Prostate gland (tissue), 2 donors: ENCODE results near the gene BRDT. TPM values are rescaled to one million over a fixed set of nuclear protein-coding genes. Genes with fewer than 3 reads are reported as not detected.

Experiments used
- DNase-seq: peaks from one replicate; pipeline ENCODE4 v3.0.0-alpha.2; 2019; ENCODE audit warnings: low spot score
- H3K27ac ChIP-seq, 2 donors: fragments of 200-600 bp; sonication (generic); 2 replicates each; pipeline ENCODE4 v1.5.1; 2017 to 2019
- H3K27me3 ChIP-seq: fragments of 200-600 bp; sonication (generic); replicated peaks from 2 replicates; pipeline ENCODE4 v1.5.1; 2019; ENCODE audit not compliant: insufficient read depth
- H3K36me3 ChIP-seq, 2 donors: fragments of 200-600 bp; sonication (generic); 1 replicate in 1 of 2; 2 replicates in 1 of 2; pipeline versions ENCODE4 v1.5.1 to v1.8.1; 2017 to 2019
- H3K4me1 ChIP-seq: fragments of 200-600 bp; sonication (generic); replicated peaks from 2 replicates; pipeline ENCODE4 v1.5.1; 2019
- H3K4me3 ChIP-seq, 2 donors: fragments of 200-600 bp; sonication (generic); 2 replicates each; pipeline ENCODE4 v1.5.1; 2017 to 2019
- H3K9me3 ChIP-seq: fragments of 200-600 bp; sonication (generic); 2 replicates; pipeline ENCODE4 v1.5.1; 2017
- CTCF ChIP-seq, 4 experiments: fragments of 200-600 bp in 2 of 4; fragments of 450-650 bp in 2 of 4; sonication (generic) in 2 of 4; IDR thresholded peaks; 1 replicate in 3 of 4; 2 replicates in 1 of 4; pipeline ENCODE4 v1.5.1; 2016 to 2019; ENCODE audit warnings: antibody characterized with exemption in 4 of 4, mild to moderate bottlenecking in 2 of 4, moderate library complexity in 2 of 4
- POLR2A ChIP-seq: fragments of 450-650 bp; IDR thresholded peaks from one replicate; pipeline ENCODE4 v1.6.1; 2016; ENCODE audit warnings: antibody characterized with exemption, mild to moderate bottlenecking
- POLR2AphosphoS5 ChIP-seq: sonication (generic); formaldehyde crosslinking; IDR thresholded peaks from one replicate; pipeline ENCODE4 v1.6.1; 2017; ENCODE audit warnings: antibody characterized with exemption
- WGBS: methylation state at CpG from one replicate; pipeline ENCODE4 v1.1.5; 2018; 5-methylcytosine and 5-hydroxymethylcytosine counted together
- intact Hi-C: fragments of 100-400 bp; cut with DNase I; formaldehyde crosslinking; loops from one replicate; pipeline ENCODE4 v1.14.2; 2022
- total RNA-seq, 2 donors: library from RNA; depleted of rRNA; stranded (reverse); fragments of >200 nt; gene quantifications; one replicate each; pipeline ENCODE4 v1.1.0, GENCODE V29; 2016

The BRDT gene
- total RNA-seq, 2 donors from 2014 or later, result 16.2 TPM; not detected in 1

- Histone ChIP-seq H3K4me1 (no peaks in the 10 kb centered on the region), H3K27me3 (no peaks in the 10 kb centered on the region), H3K27ac (no peak overlapping the region), H3K9me3 (no peaks in the 10 kb centered on the region), H3K36me3 (no peaks in the 10 kb centered on the region), H3K4me3 (no peak overlapping the region)
- no peak for TF ChIP-seq CTCF (IDR thresholded peaks at IDR 0.05)
- TF ChIP-seq POLR2AphosphoS5, result no peak
- no peak for TF ChIP-seq POLR2A
- intact Hi-C loops, result loop anchor here (10.0 kb wide), 1 partner anchor 369 kb away; the partner anchor contains the start of genes GLMN and RPAP2
- DNase-seq, result no peak
- 93% methylated on average over 4 of the region's 4 CpGs for WGBS
These were observed 23.4 kb upstream of the BRDT start for GRCh38 chr1:91925644-91926435.

- no peaks in the 10 kb centered on the region for H3K4me1 ChIP-seq
These were observed 21.2 kb upstream of the BRDT start for GRCh38 chr1:91928026-91928425.

GRCh38 chr1:91929250-91929649 lies 20.0 kb upstream of the BRDT start:
- WGBS, result 31% methylated on average over 2 of the region's 2 CpGs
- Histone ChIP-seq H3K4me3 (no peak overlapping the region), H3K27ac (no peak overlapping the region), H3K9me3 (no peaks in the 10 kb centered on the region), H3K4me1 (no peaks in the 10 kb centered on the region), H3K36me3 (no peaks in the 10 kb centered on the region), H3K27me3 (no peaks in the 10 kb centered on the region)
- no peak for TF ChIP-seq POLR2A
- no peak for TF ChIP-seq POLR2AphosphoS5
- TF ChIP-seq CTCF (IDR thresholded peaks at IDR 0.05), result no peak
- intact Hi-C loops, result loop anchor here (2.0 to 10.0 kb wide), 2 partner anchors 366 to 418 kb away; partner anchors contain the start of genes GLMN and RPAP2
- no peak for DNase-seq

More at GRCh38 chr1:91928026-91928425, 21.2 kb upstream of the BRDT start:
- no peaks in the 10 kb centered on the region for H3K9me3 ChIP-seq
- no peaks in the 10 kb centered on the region for H3K36me3 ChIP-seq
- H3K27ac ChIP-seq, result no peak overlapping the region
- no peak overlapping the region for H3K4me3 ChIP-seq
- intact Hi-C loops, result loop anchor here (2.0 to 10.0 kb wide), 2 partner anchors 367 to 417 kb away; partner anchors contain the start of genes GLMN and RPAP2
- WGBS, result 68% methylated on average over 2 of the region's 2 CpGs
- TF ChIP-seq POLR2A (no peak), POLR2AphosphoS5 (no peak), CTCF (IDR thresholded peaks at IDR 0.05) (no peak)
- no peak for DNase-seq
- no peaks in the 10 kb centered on the region for H3K27me3 ChIP-seq

GRCh38 chr1:91937613-91938012 lies 11.6 kb upstream of the BRDT start:
- 92% methylated on average over 10 of the region's 10 CpGs for WGBS
- Histone ChIP-seq H3K9me3 (no peaks in the 10 kb centered on the region), H3K27me3 (no peaks in the 10 kb centered on the region), H3K4me1 (no peaks in the 10 kb centered on the region), H3K27ac (no peak overlapping the region), H3K36me3 (no peaks in the 10 kb centered on the region), H3K4me3 (no peak overlapping the region)
- intact Hi-C loops, result loop anchor here (10.0 kb wide), 1 partner anchor 653 kb away; no protein-coding TSS in a partner anchor
- no peak for DNase-seq
- TF ChIP-seq CTCF (IDR thresholded peaks at IDR 0.05), result no peak
- no peak for TF ChIP-seq POLR2AphosphoS5
- no peak for TF ChIP-seq POLR2A

- no peak for TF ChIP-seq POLR2A
- no peak for TF ChIP-seq CTCF (IDR thresholded peaks at IDR 0.05)
- TF ChIP-seq POLR2AphosphoS5, result no peak
- no peak overlapping the region for H3K4me3 ChIP-seq
- no peak for DNase-seq
- no peaks in the 10 kb centered on the region for H3K9me3 ChIP-seq
- intact Hi-C loops, result no loop called here
- WGBS, result 63% methylated on average over 3 of the region's 3 CpGs
- no peaks in the 10 kb centered on the region for H3K27me3 ChIP-seq
- H3K27ac ChIP-seq, result no peak overlapping the region
- H3K4me1 ChIP-seq, result no peaks in the 10 kb centered on the region
- no peaks in the 10 kb centered on the region for H3K36me3 ChIP-seq
These were observed 8.7 kb upstream of the BRDT start for GRCh38 chr1:91940496-91940895.
